Keratinocyte (primary cell): ENCODE data around the gene ALG12. TPM values are rescaled to one million over a fixed set of nuclear protein-coding genes. Genes with fewer than 3 reads are reported as not detected.

Experiments used
- DNase-seq: peaks from one replicate; pipeline ENCODE4 v3.0.0-alpha.2; 2011; ENCODE audit warnings: low read depth, missing footprints, low spot score
- FAIRE-seq: peaks from 2 replicates; lab custom pipeline; 2011; peaks lifted over from hg19 to GRCh38; lab: Jason Lieb, UNC
- H2AFZ ChIP-seq: 2 replicates; pipeline ENCODE4 v1.6.0; 2012; ENCODE audit warnings: low read length, control low read depth, inconsistent platforms; ENCODE audit not compliant: control insufficient read depth
- H3K27ac ChIP-seq: 2 replicates; pipeline ENCODE4 v1.5.1; 2011; ENCODE audit warnings: low read length; ENCODE audit not compliant: control insufficient read depth, insufficient read depth
- H3K27me3 ChIP-seq: 3 replicates; pipeline ENCODE4 v1.6.0; 2011; ENCODE audit warnings: low read length; ENCODE audit not compliant: control insufficient read depth, insufficient read depth; ENCODE audit errors: extremely low read depth
- H3K36me3 ChIP-seq, 2 experiments: 2 replicates in 1 of 2; 3 replicates in 1 of 2; pipeline ENCODE4 v1.5.1; 2011; ENCODE audit warnings: low read length in 2 of 2, mild to moderate bottlenecking in 1 of 2; ENCODE audit not compliant: control insufficient read depth in 2 of 2, insufficient read depth in 2 of 2; ENCODE audit errors: extremely low read depth in 1 of 2
- H3K4me1 ChIP-seq: 3 replicates; pipeline ENCODE4 v1.5.1; 2011; ENCODE audit warnings: low read length; ENCODE audit not compliant: control insufficient read depth, insufficient read depth; ENCODE audit errors: extremely low read depth
- H3K4me2 ChIP-seq: 3 replicates; pipeline ENCODE4 v1.6.0; 2011; ENCODE audit warnings: low read depth, low read length; ENCODE audit not compliant: control insufficient read depth, insufficient read depth; ENCODE audit errors: extremely low read depth
- H3K4me3 ChIP-seq, 3 experiments: fragments of 200-600 bp in 1 of 3; sonication (generic) in 1 of 3; 2 replicates in 2 of 3; 3 replicates in 1 of 3; pipeline ENCODE4 v1.5.1; 2011 to 2016; ENCODE audit warnings: low read length in 3 of 3, mild to moderate bottlenecking in 3 of 3, control low read depth in 2 of 3, inconsistent platforms in 1 of 3, low read depth in 1 of 3, mixed read lengths in 1 of 3, mixed run types in 1 of 3, moderate library complexity in 1 of 3; ENCODE audit not compliant: control insufficient read depth in 2 of 3, insufficient read depth in 2 of 3; ENCODE audit errors: extremely low read depth in 1 of 3
- H3K79me2 ChIP-seq: 2 replicates; pipeline ENCODE4 v1.6.0; 2012; ENCODE audit warnings: low read length; ENCODE audit not compliant: control insufficient read depth, insufficient read depth
- H3K9ac ChIP-seq: 3 replicates; pipeline ENCODE4 v1.6.0; 2011; ENCODE audit warnings: low read length; ENCODE audit not compliant: control insufficient read depth, insufficient read depth; ENCODE audit errors: extremely low read depth
- H3K9me1 ChIP-seq: 3 replicates; pipeline ENCODE4 v1.6.0; 2011; ENCODE audit warnings: low read length; ENCODE audit not compliant: control insufficient read depth, insufficient read depth; ENCODE audit errors: extremely low read depth
- H3K9me3 ChIP-seq: 2 replicates; pipeline ENCODE4 v1.5.1; 2012; ENCODE audit warnings: low read depth, low read length; ENCODE audit not compliant: control insufficient read depth
- H4K20me1 ChIP-seq: 3 replicates; pipeline ENCODE4 v1.6.0; 2011; ENCODE audit warnings: low read length; ENCODE audit not compliant: control insufficient read depth, insufficient read depth; ENCODE audit errors: extremely low read depth
- EZH2 ChIP-seq: IDR thresholded peaks from one replicate; pipeline ENCODE4 v1.6.1; 2012; ENCODE audit warnings: inconsistent platforms, mild to moderate bottlenecking, low read length, moderate library complexity
- dilution Hi-C: fragments of 300-500 bp; cut with MboI; formaldehyde crosslinking; loops from one replicate; pipeline ENCODE4 v1.7.0; 2020; ENCODE audit warnings: low sequenced_read_pairs; ENCODE audit not compliant: extremely low pct_ligation_motif_present
- polyA plus RNA-seq, 5 experiments: library from polyadenylated mRNA; depleted of rRNA in 3 of 5; stranded (reverse) in 3 of 5; stranded (forward) in 1 of 5; unstranded in 1 of 5; fragments of >200 nt; gene quantifications; 1 replicate in 1 of 5; 2 replicates in 3 of 5; 3 replicates in 1 of 5; pipeline versions ENCODE4 v1.2.1 to v1.2.3, GENCODE V29; 2011 to 2012; ENCODE audit warnings: missing spikeins in 2 of 5, low read depth in 1 of 5, low replicate concordance in 1 of 5
- TF ChIP-seq, protein P1 (sequence below), 3 experiments: IDR thresholded peaks in 1 of 3; conservative IDR thresholded peaks in 1 of 3; optimal IDR thresholded peaks in 1 of 3; 2 replicates in 2 of 3; 3 replicates in 1 of 3; pipeline versions ENCODE3 to v1.5.1; 2011; ENCODE audit warnings: low read length in 3 of 3, mild to moderate bottlenecking in 3 of 3, moderate library complexity in 2 of 3, control low read depth in 1 of 3, inconsistent platforms in 1 of 3; ENCODE audit not compliant: insufficient read depth in 2 of 3; ENCODE audit errors: extremely low read depth in 1 of 3

The ALG12 gene
- polyA plus RNA-seq, 1 donor (not counting 4 experiments of a cell fraction or from before 2014, with no cell fraction given), result 6.3 TPM

DNA sequence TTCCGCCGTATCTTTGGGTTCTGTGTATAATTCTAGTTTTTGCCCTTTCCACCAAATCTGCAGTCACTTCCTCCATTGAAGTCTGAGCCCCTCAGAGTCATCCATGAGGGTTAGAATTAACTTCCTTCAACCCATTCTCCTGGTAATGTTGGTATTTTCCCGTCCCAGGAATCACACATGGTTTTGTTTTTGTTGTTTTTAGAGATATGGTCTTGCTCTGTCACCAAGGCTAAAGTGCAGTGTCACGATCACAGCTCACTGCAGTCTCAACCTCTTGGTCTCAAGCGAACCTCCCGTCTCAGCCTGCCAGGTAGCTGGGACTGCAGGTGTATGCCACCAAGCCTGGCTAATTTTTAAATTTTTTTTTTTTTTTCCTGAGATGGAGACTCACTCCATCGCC, 45.9 kb downstream of the ALG12 start:
- H3K4me1 ChIP-seq, result no peaks in the 10 kb centered on the region
- peaks cover 17% of the 10 kb centered on the region for H4K20me1 ChIP-seq
- peaks cover 0 to 3% of the 10 kb centered on the region in 2 experiments for H3K36me3 ChIP-seq
- H3K9me1 ChIP-seq, result no peaks in the 10 kb centered on the region
- H3K27ac ChIP-seq, result no peak overlapping the region
- no peak for TF ChIP-seq EZH2
- no peak overlapping the region for H3K4me3 ChIP-seq
- H2AFZ ChIP-seq, result no peak overlapping the region
- dilution Hi-C loops, result no loop called here
- FAIRE-seq (no peak), DNase-seq (no peak)
- no peak overlapping the region for H3K9ac ChIP-seq
- H3K79me2 ChIP-seq, result peaks cover 95% of the 10 kb centered on the region
- no peaks in the 10 kb centered on the region for H3K27me3 ChIP-seq
- no peak overlapping the region for H3K4me2 ChIP-seq
- peaks cover 2% of the 10 kb centered on the region for H3K9me3 ChIP-seq

- Histone ChIP-seq H3K9me3 (peaks cover 4% of the 10 kb centered on the region), H3K4me3 (no peak overlapping the region), H3K4me1 (no peaks in the 10 kb centered on the region), H3K36me3 (peaks cover 4% of the 10 kb centered on the region in 2 experiments), H3K79me2 (peaks cover 97% of the 10 kb centered on the region), H3K4me2 (no peak overlapping the region), H3K9ac (no peak overlapping the region), H3K27me3 (no peaks in the 10 kb centered on the region), H3K9me1 (no peaks in the 10 kb centered on the region), H3K27ac (no peak overlapping the region), H2AFZ (no peak overlapping the region), H4K20me1 (peaks cover 17% of the 10 kb centered on the region)
- DNase-seq, result no peak
- dilution Hi-C loops, result no loop called here
- FAIRE-seq, result no peak
- TF ChIP-seq, protein P1, sequence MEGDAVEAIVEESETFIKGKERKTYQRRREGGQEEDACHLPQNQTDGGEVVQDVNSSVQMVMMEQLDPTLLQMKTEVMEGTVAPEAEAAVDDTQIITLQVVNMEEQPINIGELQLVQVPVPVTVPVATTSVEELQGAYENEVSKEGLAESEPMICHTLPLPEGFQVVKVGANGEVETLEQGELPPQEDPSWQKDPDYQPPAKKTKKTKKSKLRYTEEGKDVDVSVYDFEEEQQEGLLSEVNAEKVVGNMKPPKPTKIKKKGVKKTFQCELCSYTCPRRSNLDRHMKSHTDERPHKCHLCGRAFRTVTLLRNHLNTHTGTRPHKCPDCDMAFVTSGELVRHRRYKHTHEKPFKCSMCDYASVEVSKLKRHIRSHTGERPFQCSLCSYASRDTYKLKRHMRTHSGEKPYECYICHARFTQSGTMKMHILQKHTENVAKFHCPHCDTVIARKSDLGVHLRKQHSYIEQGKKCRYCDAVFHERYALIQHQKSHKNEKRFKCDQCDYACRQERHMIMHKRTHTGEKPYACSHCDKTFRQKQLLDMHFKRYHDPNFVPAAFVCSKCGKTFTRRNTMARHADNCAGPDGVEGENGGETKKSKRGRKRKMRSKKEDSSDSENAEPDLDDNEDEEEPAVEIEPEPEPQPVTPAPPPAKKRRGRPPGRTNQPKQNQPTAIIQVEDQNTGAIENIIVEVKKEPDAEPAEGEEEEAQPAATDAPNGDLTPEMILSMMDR (optimal IDR thresholded peaks at IDR 0.05 in 1 of 3, IDR thresholded peaks at IDR 0.05 in 1 of 3, conservative IDR thresholded peaks at IDR 0.05 in 1 of 3; ENCODE audit: extremely low read depth in 1 of 3, insufficient read depth in 2 of 3, low read length in 3 of 3), result no peak
Measured at GRCh38 chr22:49871482-49871881, 46.8 kb downstream of the ALG12 start.
